Right atrium auricular region (tissue), 2 donors: Measurements from ENCODE around the gene DDHD1. TPM values are rescaled to one million over a fixed set of nuclear protein-coding genes. Genes with fewer than 3 reads are reported as not detected.

Source experiments
- DNase-seq: peaks from one replicate; pipeline ENCODE4 v3.0.0-alpha.2; 2019; ENCODE audit warnings: low spot score
- H3K27ac ChIP-seq, 2 donors: fragments of 200-600 bp; sonication (generic); 1 replicate in 1 of 2; 2 replicates in 1 of 2; pipeline ENCODE4 v1.5.1; 2016 to 2019
- H3K27me3 ChIP-seq, 2 donors: fragments of 200-600 bp; sonication (generic); one replicate each; pipeline versions ENCODE4 v1.5.1 to v1.6.0; 2017 to 2019
- H3K36me3 ChIP-seq: fragments of 200-600 bp; sonication (generic); one replicate; pipeline ENCODE4 v1.5.1; 2016
- H3K4me1 ChIP-seq, 2 donors: fragments of 200-600 bp; sonication (generic); one replicate each; pipeline versions ENCODE4 v1.5.1 to v1.6.0; 2017 to 2019
- H3K4me3 ChIP-seq, 2 donors: fragments of 200-600 bp; sonication (generic); 1 replicate in 1 of 2; 2 replicates in 1 of 2; pipeline ENCODE4 v1.5.1; 2017 to 2019; ENCODE audit warnings: mild to moderate bottlenecking in 1 of 2, moderate library complexity in 1 of 2
- H3K9me3 ChIP-seq, 2 donors: fragments of 200-600 bp; sonication (generic); one replicate each; pipeline ENCODE4 v1.5.1; 2019
- CTCF ChIP-seq, 2 donors: fragments of 200-600 bp; sonication (generic); IDR thresholded peaks; one replicate each; pipeline ENCODE4 v1.5.1; 2019; ENCODE audit warnings: antibody characterized with exemption in 2 of 2
- total RNA-seq, 2 donors: library from RNA; depleted of rRNA; stranded (reverse); fragments of >200 nt; gene quantifications; one replicate each; pipeline ENCODE4 v1.1.0, GENCODE V29; 2016

The DDHD1 gene
- total RNA-seq, 2 donors from 2014 or later: 6.9 to 8.6 TPM

- TF ChIP-seq CTCF (IDR thresholded peaks at IDR 0.05): no peak
- Histone ChIP-seq H3K27me3 (no peaks in the 10 kb centered on the region), H3K9me3 (no peaks in the 10 kb centered on the region), H3K4me3 (no peak overlapping the region), H3K36me3 (no peaks in the 10 kb centered on the region), H3K4me1 (peaks cover 0 to 23% of the 10 kb centered on the region in 2 donors), H3K27ac (no peak overlapping the region)
- DNase-seq: no peak
Measured at GRCh38 chr14:53148671-53149070, 4.5 kb downstream of the DDHD1 start.

GRCh38 chr14:53147893-53148292 lies 5.2 kb downstream of the DDHD1 start:
- TF ChIP-seq CTCF (IDR thresholded peaks at IDR 0.05): no peak

GRCh38 chr14:53147208-53147607 lies 5.9 kb downstream of the DDHD1 start:
- H3K4me3 ChIP-seq: no peak overlapping the region
- H3K27me3 ChIP-seq: no peaks in the 10 kb centered on the region
- H3K4me1 ChIP-seq: peaks cover 0 to 20% of the 10 kb centered on the region in 2 donors
- no peaks in the 10 kb centered on the region for H3K36me3 ChIP-seq
- H3K9me3 ChIP-seq: peaks cover 0 to 7% of the 10 kb centered on the region in 2 donors
- no peak for DNase-seq
- TF ChIP-seq CTCF (IDR thresholded peaks at IDR 0.05): no peak
- H3K27ac ChIP-seq: no peak overlapping the region

More at GRCh38 chr14:53147893-53148292, 5.2 kb downstream of the DDHD1 start:
- peaks cover 0 to under 1% of the 10 kb centered on the region in 2 donors for H3K9me3 ChIP-seq
- H3K36me3 ChIP-seq: no peaks in the 10 kb centered on the region
- H3K4me3 ChIP-seq: no peak overlapping the region
- H3K27ac ChIP-seq: no peak overlapping the region
- H3K4me1 ChIP-seq: peaks cover 0 to 20% of the 10 kb centered on the region in 2 donors
- no peaks in the 10 kb centered on the region for H3K27me3 ChIP-seq
- DNase-seq: no peak

GRCh38 chr14:53146739-53147138 lies 6.4 kb downstream of the DDHD1 start:
- Histone ChIP-seq H3K9me3 (peaks cover 0 to 11% of the 10 kb centered on the region in 2 donors), H3K27ac (no peak overlapping the region), H3K4me1 (peaks cover 0 to 17% of the 10 kb centered on the region in 2 donors), H3K4me3 (no peak overlapping the region), H3K36me3 (no peaks in the 10 kb centered on the region), H3K27me3 (no peaks in the 10 kb centered on the region)
- DNase-seq: no peak
- TF ChIP-seq CTCF (IDR thresholded peaks at IDR 0.05): no peak

GRCh38 chr14:53144244-53144643 lies 8.9 kb downstream of the DDHD1 start:
- no peak for DNase-seq

More at GRCh38 chr14:53144244-53144643, 8.9 kb downstream of the DDHD1 start:
- Histone ChIP-seq H3K36me3 (no peaks in the 10 kb centered on the region), H3K27ac (no peak overlapping the region), H3K9me3 (peaks cover 6 to 35% of the 10 kb centered on the region in 2 donors), H3K27me3 (no peaks in the 10 kb centered on the region), H3K4me1 (no peaks in the 10 kb centered on the region), H3K4me3 (no peak overlapping the region)
- TF ChIP-seq CTCF (IDR thresholded peaks at IDR 0.05): no peak
